ENCODE data around the gene ZBTB6. TPM values are rescaled to one million over a fixed set of nuclear protein-coding genes. Genes with fewer than 3 reads are reported as not detected.

ZBTB6 gene
- total RNA-seq, 1 donor, result 20.3 TPM

GRCh38 chr9:122940454-122940748, 27.3 kb upstream of the ZBTB6 start:
- no peak for TF ChIP-seq CTCF (IDR thresholded peaks at IDR 0.05; ENCODE audit: insufficient read depth, low read depth, low read length)
- H3K4me3 ChIP-seq (ENCODE audit: low read depth, low read length), result peak overlapping the region; percentile 29
- DNase-seq (ENCODE audit: low read depth), result no peak

- DNase-seq (ENCODE audit: low read depth), result no peak
- no peak for TF ChIP-seq CTCF (IDR thresholded peaks at IDR 0.05; ENCODE audit: insufficient read depth, low read depth, low read length)
- no peak overlapping the region for H3K4me3 ChIP-seq (ENCODE audit: low read depth, low read length)
Observed at GRCh38 chr9:122939601-122940000, 26.5 kb upstream of the ZBTB6 start.

- no peak for DNase-seq (ENCODE audit: low read depth)
- TF ChIP-seq CTCF (IDR thresholded peaks at IDR 0.05; ENCODE audit: insufficient read depth, low read depth, low read length), result no peak
- H3K4me3 ChIP-seq (ENCODE audit: low read depth, low read length), result no peak overlapping the region
Observed at GRCh38 chr9:122936883-122937282, 23.8 kb upstream of the ZBTB6 start.

- no peak for DNase-seq (ENCODE audit: low read depth)
- no peak for TF ChIP-seq CTCF (IDR thresholded peaks at IDR 0.05; ENCODE audit: insufficient read depth, low read depth, low read length)
- no peak overlapping the region for H3K4me3 ChIP-seq (ENCODE audit: low read depth, low read length)
Observed at GRCh38 chr9:122936464-122936863, 23.3 kb upstream of the ZBTB6 start.

GRCh38 chr9:122931226-122932121, 18.4 kb upstream of the ZBTB6 start, which contains the start of gene ZBTB26:
Gene ZBTB26 (minus strand): TSS chr9:122931512. CDS start chr9:122919934, 11,578 bp downstream.
- DNase-seq (ENCODE audit: low read depth), result peak; percentile 93
- TF ChIP-seq CTCF (IDR thresholded peaks at IDR 0.05; ENCODE audit: insufficient read depth, low read depth, low read length), result no peak
- peak within 1 kb of the TSS; percentile 86 for H3K4me3 ChIP-seq (ENCODE audit: low read depth, low read length)

GRCh38 chr9:122930541-122931225, 17.6 kb upstream of the ZBTB6 start:
- TF ChIP-seq CTCF (IDR thresholded peaks at IDR 0.05; ENCODE audit: insufficient read depth, low read depth, low read length), result no peak
- peak overlapping the region; percentile 86 for H3K4me3 ChIP-seq (ENCODE audit: low read depth, low read length)
- DNase-seq (ENCODE audit: low read depth), result no peak
